HEK293T (cell line): ENCODE data around the gene RAB13.

Experiments
- ARNT ChIP-seq: fragments of 450-650 bp; IDR thresholded peaks from 2 replicates; pipeline ENCODE4 v1.6.1; 2017; ENCODE audit warnings: mild to moderate bottlenecking
- BHLHE40 ChIP-seq: fragments of 450-650 bp; IDR thresholded peaks from 2 replicates; pipeline ENCODE4 v1.6.1; 2016; ENCODE audit warnings: mild to moderate bottlenecking, moderate library complexity, borderline replicate concordance
- ELF4 ChIP-seq: fragments of 450-650 bp; IDR thresholded peaks from 2 replicates; pipeline ENCODE4 v1.6.1; 2017; ENCODE audit warnings: antibody characterized with exemption
- FOXK2 ChIP-seq: fragments of 450-650 bp; IDR thresholded peaks from 2 replicates; pipeline ENCODE4 v1.6.1; 2016; ENCODE audit warnings: mild to moderate bottlenecking
- FOXM1 ChIP-seq: fragments of 450-650 bp; IDR thresholded peaks from 2 replicates; pipeline ENCODE4 v1.6.1; 2017; ENCODE audit warnings: mild to moderate bottlenecking, borderline replicate concordance
- HDGF ChIP-seq: fragments of 450-650 bp; IDR thresholded peaks from 2 replicates; pipeline ENCODE4 v1.6.1; 2017; ENCODE audit warnings: antibody characterized with exemption, borderline replicate concordance
- L3MBTL2 ChIP-seq: fragments of 450-650 bp; conservative IDR thresholded peaks from 2 replicates; pipeline ENCODE4 v1.6.1; 2016; ENCODE audit warnings: mild to moderate bottlenecking
- LEF1 ChIP-seq: fragments of 450-650 bp; IDR thresholded peaks from 2 replicates; pipeline ENCODE4 v1.6.1; 2017; ENCODE audit warnings: mild to moderate bottlenecking, borderline replicate concordance
- PKNOX1 ChIP-seq: fragments of 450-650 bp; IDR thresholded peaks from 2 replicates; pipeline ENCODE4 v1.6.1; 2016
- SP1 ChIP-seq: fragments of 450-650 bp; IDR thresholded peaks from 2 replicates; pipeline ENCODE4 v1.6.1; 2017
- SUZ12 ChIP-seq: fragments of 450-650 bp; IDR thresholded peaks from 2 replicates; pipeline ENCODE4 v1.6.1; 2016; ENCODE audit warnings: mild to moderate bottlenecking
- TARDBP ChIP-seq: fragments of 450-650 bp; IDR thresholded peaks from 2 replicates; pipeline ENCODE4 v1.6.1; 2016
- ZNF384 ChIP-seq: fragments of 450-650 bp; IDR thresholded peaks from 2 replicates; pipeline ENCODE4 v1.6.1; 2016

- no peak for TF ChIP-seq ARNT
- TF ChIP-seq FOXK2, result no peak
- TF ChIP-seq TARDBP, result no peak
- TF ChIP-seq SUZ12, result no peak
- TF ChIP-seq LEF1, result no peak
- TF ChIP-seq SP1, result no peak
- no peak for TF ChIP-seq ELF4
- TF ChIP-seq FOXM1, result no peak
- no peak for TF ChIP-seq PKNOX1
- TF ChIP-seq L3MBTL2, result peak; percentile 87
- TF ChIP-seq HDGF, result no peak
- TF ChIP-seq BHLHE40, result no peak
- no peak for TF ChIP-seq ZNF384
Observed at GRCh38 chr1:153977250-153978240, 8.6 kb downstream of the RAB13 start, which contains the start of gene JTB.
